Mesothelial cell of epicardium (in vitro differentiated cells): Measurements from ENCODE around the gene CKLF. TPM values are rescaled to one million over a fixed set of nuclear protein-coding genes. Genes with fewer than 3 reads are reported as not detected.
A peak's percentile ranks its signal among the peaks of the same experiment; 100 is the strongest.

Experiments
- DNase-seq, 2 experiments: peaks; one replicate each; pipeline ENCODE4 v3.0.0; 2021; ENCODE audit warnings: low spot score in 2 of 2; ENCODE audit not compliant: unreplicated experiment in 2 of 2
- H3K27ac Mint-ChIP-seq: 2 replicates; pipeline ENCODE4 v1.8.0; 2021; ENCODE audit warnings: mixed read lengths
- H3K27me3 Mint-ChIP-seq: 2 replicates; pipeline ENCODE4 v1.8.0; 2021; ENCODE audit warnings: low read depth, mixed read lengths
- H3K36me3 Mint-ChIP-seq: 2 replicates; pipeline ENCODE4 v1.8.0; 2021; ENCODE audit warnings: mixed read lengths
- H3K4me1 Mint-ChIP-seq: 2 replicates; pipeline ENCODE4 v1.8.0; 2021; ENCODE audit warnings: mixed read lengths
- H3K4me3 Mint-ChIP-seq: 2 replicates; pipeline ENCODE4 v1.8.0; 2021; ENCODE audit warnings: mild to moderate bottlenecking, moderate library complexity, mixed read lengths
- H3K9me3 Mint-ChIP-seq: 2 replicates; pipeline ENCODE4 v1.8.0; 2021; ENCODE audit warnings: mixed read lengths
- CTCF ChIP-seq: fragments of 200-600 bp; sonication (generic); IDR thresholded peaks from one replicate; pipeline ENCODE4 v1.5.0; 2021; ENCODE audit warnings: antibody characterized with exemption; ENCODE audit not compliant: unreplicated experiment
- total RNA-seq: library from RNA; stranded (reverse); gene quantifications from 3 replicates; pipeline ENCODE4 v1.2.1, GENCODE V29; 2021

Gene CKLF
- total RNA-seq, 1 donor from 2014 or later, result 31.1 TPM

GRCh38 chr16:66551788-66552285, 539 bp upstream of the CKLF start:
- peaks cover 6% of the 10 kb centered on the region for H3K36me3 Mint-ChIP-seq
- H3K27me3 Mint-ChIP-seq, result peaks cover 1% of the 10 kb centered on the region

GRCh38 chr16:66553223-66553622, 847 bp downstream of the CKLF start:
- no peak for TF ChIP-seq CTCF
- DNase-seq, result no peak
- Mint-ChIP-seq H3K27ac (no peak overlapping the region), H3K4me3 (peak overlapping the region; percentile 78), H3K36me3 (peaks cover 4% of the 10 kb centered on the region), H3K4me1 (peaks cover 55% of the 10 kb centered on the region), H3K9me3 (no peaks in the 10 kb centered on the region), H3K27me3 (peaks cover 1% of the 10 kb centered on the region)

More at GRCh38 chr16:66551788-66552285, 539 bp upstream of the CKLF start:
- Mint-ChIP-seq H3K4me1 (peaks cover 58% of the 10 kb centered on the region), H3K27ac (peak overlapping the region; percentile 91), H3K9me3 (no peaks in the 10 kb centered on the region), H3K4me3 (peak overlapping the region; percentile 78)
- DNase-seq, result no peak
- no peak for TF ChIP-seq CTCF

GRCh38 chr16:66554021-66554420, 1.6 kb downstream of the CKLF start:
- no peak for TF ChIP-seq CTCF
- H3K27ac Mint-ChIP-seq, result no peak overlapping the region
- no peak for DNase-seq
- peaks cover 47% of the 10 kb centered on the region for H3K4me1 Mint-ChIP-seq
- no peak overlapping the region for H3K4me3 Mint-ChIP-seq
- no peaks in the 10 kb centered on the region for H3K9me3 Mint-ChIP-seq
- H3K36me3 Mint-ChIP-seq, result peaks cover 6% of the 10 kb centered on the region
- peaks cover 1% of the 10 kb centered on the region for H3K27me3 Mint-ChIP-seq

- peaks cover 45% of the 10 kb centered on the region for H3K4me1 Mint-ChIP-seq
- peaks cover 1% of the 10 kb centered on the region for H3K27me3 Mint-ChIP-seq
- H3K4me3 Mint-ChIP-seq, result no peak overlapping the region
These were observed 2.1 kb downstream of the CKLF start for GRCh38 chr16:66554495-66554894.

GRCh38 chr16:66560107-66560506, 7.7 kb downstream of the CKLF start:
- no peak overlapping the region for H3K4me3 Mint-ChIP-seq
- H3K27ac Mint-ChIP-seq, result no peak overlapping the region
- no peaks in the 10 kb centered on the region for H3K27me3 Mint-ChIP-seq
- no peak for DNase-seq
- peaks cover 9% of the 10 kb centered on the region for H3K4me1 Mint-ChIP-seq
- no peaks in the 10 kb centered on the region for H3K9me3 Mint-ChIP-seq
- TF ChIP-seq CTCF, result no peak
- H3K36me3 Mint-ChIP-seq, result peaks cover 20% of the 10 kb centered on the region

More at GRCh38 chr16:66554495-66554894, 2.1 kb downstream of the CKLF start:
- peaks cover 6% of the 10 kb centered on the region for H3K36me3 Mint-ChIP-seq
- H3K9me3 Mint-ChIP-seq, result no peaks in the 10 kb centered on the region
- no peak overlapping the region for H3K27ac Mint-ChIP-seq
- no peak for DNase-seq
- no peak for TF ChIP-seq CTCF
